GM18909 (cell line): ENCODE data around the gene CPNE1.
A peak's percentile ranks its signal among the peaks of the same experiment; 100 is the strongest.
"Not testable (repeated sequence)": the region's sequence is repeated elsewhere in the genome, so short reads cannot be mapped to it uniquely, and the experiment has no call there.

ENCODE experiments used
- ATAC-seq: cut with Tn5 transposase; IDR thresholded peaks from one replicate; pipeline ENCODE4 v1.9.1; 2021; ENCODE audit warnings: mild to moderate bottlenecking; ENCODE audit not compliant: unreplicated experiment, poor library complexity

The CPNE1 gene

DNA sequence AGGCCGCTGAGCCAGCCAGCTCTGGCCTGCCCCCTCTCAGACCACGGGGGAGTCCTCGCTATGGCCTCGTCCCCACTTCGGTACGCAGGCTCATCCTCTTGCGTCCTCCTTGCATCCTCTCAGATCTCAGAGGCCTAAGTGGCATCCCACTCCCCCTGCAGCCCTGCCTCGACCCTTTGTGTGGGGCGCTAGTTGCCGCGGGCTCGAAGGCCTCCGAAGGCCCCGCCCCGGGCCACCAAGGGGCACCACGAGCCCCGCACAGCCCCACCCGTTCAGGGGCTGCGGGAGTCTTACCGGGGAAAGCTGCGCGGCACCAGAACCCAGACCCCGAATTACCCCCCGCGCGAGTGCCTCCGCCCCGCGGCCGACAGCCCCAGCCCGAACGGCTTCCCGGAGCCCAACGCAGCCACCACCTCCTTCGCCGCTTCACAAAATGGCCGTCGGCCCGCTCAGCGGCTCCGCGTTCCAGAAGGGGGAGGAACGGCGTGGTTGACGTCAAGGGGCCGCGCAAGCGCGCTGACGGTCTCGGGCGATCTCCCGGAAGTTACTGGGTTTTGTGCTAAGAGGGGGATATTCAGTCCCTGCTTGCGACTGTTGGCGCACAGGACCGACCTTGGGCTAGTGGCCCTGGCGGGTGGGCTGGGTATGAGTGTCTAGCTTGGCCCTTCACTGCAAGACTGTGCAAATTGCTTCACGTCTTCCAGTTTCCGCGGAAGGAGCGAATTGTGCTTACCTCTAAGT, at the start of gene CPNE1, which contains the start of gene RBM12:
CPNE1 (minus strand) TSS at position 435 of the 741 bp plus-strand sequence. CDS start 31,977 bp downstream, outside the sequence.
RBM12 (minus strand) TSS at position 435 of the 741 bp plus-strand sequence. CDS start 9,578 bp downstream, outside the sequence.
- peak; percentile 77 for ATAC-seq

DNA sequence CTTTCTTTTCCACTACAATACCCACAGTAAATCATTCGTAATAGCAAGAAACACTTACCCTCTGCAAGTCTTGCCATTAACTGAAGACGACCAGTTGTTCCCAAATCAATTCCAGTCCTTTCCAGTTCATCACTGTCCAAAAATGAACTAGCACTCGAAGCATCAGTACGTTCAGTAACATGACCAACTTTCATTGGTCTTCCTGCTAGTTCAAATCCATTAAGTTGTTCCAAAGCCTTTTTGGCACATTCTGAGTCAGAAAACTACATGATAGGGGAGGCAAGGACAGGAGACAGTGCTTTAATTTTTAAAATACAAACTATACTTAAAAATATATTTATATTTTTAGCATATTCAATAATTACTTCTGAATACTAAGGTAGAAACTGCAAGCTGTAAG, 49.4 kb upstream of the CPNE1 start:
- no peak for ATAC-seq

DNA sequence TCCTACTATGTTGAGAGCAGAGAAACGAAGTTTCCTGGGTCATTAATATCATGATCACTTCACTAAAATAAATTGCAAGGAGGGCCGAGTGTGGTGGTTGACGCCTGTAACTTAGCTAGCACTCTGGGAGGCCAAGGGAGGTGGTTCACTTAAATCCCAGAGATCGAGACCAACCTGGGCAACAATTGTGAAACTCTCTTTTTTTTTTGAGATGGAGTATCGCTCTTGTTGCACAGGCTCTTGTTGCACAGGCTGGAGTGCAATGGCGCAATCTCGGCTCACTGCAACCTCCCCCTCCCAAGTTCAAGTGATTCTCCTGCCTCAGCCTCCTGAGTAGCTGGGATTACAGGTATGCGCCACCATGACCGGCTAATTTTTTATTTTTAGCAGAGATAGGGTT, 48.4 kb upstream of the CPNE1 start:
- ATAC-seq = not testable (repeated sequence)

DNA sequence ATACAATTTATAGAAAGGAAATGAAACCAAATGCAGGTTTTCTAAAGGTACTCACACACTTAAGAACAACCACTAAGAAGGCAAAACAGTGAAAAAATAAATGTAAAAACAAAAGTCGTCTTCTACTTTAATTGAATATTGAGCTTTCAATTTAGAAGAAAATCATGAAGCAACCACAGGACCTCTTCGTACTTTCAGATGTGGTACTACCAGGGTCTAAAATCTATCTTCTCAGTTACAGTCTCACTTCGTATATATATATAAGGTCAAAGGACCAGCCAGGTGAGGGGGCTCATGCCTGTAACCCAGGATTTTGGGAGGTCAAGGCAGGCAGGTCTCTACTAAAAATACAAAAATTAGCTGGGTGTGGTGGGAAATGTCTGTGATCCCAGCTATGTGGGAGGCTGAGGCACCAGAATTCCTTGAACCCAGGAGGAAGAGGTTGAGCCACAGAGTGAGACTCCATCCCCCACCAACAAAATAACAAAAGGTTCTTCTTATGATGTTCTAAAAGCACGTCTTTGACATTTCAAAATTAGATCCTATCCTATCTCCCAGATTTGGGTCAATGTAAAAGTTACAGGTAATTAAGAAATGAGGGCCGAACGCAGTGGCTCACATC, 47.0 kb upstream of the CPNE1 start:
- ATAC-seq = no peak

DNA sequence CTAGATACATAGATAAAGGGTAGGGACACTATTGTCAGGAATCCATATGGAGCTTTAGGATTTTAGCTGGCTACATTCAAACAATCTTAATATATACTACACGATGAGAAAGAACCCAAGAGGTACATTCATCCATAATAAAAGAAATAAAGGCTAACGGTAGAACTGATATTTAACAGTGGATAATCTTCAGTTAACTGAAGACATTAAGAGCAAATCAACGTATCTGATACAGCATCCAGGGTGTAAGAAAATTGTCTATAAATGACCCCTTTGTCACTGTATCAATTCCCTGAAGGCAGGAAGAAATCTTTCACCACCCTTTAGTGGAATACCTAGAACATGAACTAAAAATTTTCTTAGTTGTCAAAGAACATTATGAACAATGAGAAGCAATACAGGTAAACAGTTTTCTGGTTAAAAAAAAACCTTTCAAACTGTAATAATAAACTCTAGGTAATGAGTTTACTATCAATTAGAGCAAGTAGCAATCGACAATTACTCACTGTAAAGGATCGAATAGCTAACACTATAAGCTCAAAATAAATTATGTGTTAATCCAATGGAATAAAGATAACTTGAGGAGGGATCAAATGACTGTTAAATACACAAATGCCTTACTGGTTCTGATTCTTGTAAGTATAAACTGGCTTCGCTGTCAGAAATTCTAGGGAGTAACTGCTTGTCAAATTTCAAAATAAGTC, 46.3 kb upstream of the CPNE1 start:
- ATAC-seq = no peak

DNA sequence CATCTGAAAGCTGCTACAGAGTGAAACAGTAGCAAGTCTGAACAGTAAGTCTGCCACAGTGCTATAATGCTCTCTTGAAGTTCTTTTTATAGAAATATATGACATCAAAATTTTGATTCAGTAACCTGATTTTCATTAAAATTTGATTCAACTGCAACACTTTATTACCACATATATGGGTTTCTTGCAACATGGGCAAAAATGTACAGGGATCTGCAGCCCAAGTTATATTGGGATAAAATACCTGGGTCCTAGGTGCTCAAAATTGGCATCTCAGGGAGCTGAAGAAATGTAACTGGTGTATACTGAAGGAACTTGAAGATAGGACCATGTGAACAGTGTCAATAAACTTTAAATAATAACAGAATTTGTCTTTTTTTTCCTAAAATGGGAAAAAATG, 45.3 kb upstream of the CPNE1 start:
- no peak for ATAC-seq

DNA sequence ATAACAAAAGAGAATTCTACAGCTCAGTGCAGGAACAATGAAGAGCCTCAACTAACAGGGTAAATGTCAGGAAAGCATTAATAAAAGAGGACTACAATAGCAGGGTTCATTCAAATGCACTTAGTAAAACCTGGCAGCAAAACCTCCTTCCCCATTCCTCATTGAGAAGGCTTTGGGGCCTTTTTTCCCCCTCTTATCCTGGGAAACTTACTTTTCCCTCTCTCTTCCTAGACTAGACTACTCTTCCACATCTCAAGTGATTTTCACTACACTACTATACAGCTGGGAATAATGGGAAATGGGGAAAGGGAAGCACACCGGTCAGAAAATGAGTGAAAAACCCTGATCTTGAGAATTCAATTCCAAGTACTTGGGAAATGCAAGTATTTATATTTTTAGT, 44.6 kb upstream of the CPNE1 start:
- no peak for ATAC-seq

DNA sequence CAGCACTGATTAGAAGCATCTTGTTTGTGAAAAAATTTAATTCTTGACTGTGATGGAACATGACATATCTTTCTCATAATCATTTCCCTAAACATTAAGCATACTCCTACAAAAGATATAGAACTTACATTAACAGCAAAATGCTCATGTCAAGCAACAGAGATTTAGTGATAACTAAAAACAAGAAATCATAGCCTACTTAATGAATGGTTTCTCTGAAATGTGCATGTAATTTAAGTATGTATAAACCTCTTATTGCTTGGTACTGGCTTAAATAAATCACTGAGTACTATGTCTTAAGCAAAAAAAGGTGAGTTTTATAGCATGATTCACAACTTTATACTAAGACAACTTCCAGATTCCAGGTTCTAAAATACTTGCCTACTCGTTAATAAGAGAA, 43.8 kb upstream of the CPNE1 start:
- ATAC-seq = no peak

DNA sequence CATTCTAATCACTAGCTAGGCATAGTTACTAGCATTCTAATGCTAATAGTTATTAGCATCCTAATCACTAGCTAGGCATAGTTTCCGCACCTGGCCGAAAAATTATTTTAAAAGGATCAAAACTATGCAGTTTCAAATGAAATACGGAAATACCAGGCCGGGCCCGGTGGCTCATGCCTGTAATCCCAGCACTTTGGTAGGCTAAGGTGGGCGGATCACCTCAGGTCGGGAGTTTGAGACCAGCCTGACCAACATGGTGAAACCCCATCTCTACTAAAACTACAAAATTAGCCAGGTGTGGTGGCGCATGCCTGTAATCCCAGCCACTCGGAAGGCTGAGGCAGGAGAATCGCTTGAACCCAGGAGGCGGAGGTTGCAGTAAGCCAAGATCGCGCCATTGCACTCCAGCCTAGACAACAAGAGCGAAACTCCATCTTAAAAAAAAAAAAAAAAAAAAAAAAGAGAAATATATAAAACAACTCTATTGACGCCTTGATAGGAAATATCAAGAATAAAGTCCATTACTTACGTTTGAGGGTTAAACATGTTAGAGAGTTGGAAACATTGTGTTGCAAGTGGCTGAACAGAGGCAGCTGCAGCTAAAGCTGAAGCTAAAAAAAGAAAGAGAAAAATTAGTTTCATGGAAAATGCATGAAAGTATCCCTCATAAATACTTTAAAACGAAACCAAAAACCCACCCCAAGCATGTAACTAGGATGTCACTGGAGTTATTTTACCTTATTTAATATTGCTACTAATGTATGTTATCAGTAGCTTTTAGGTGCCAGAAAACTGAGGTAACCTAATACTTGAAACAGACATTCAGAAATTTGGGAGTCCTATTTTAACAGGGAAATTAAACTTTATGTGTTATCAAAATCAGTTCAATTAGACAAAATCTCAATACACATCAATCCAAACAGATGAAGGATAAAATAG, 42.2 kb upstream of the CPNE1 start:
- not testable (repeated sequence) for ATAC-seq

DNA sequence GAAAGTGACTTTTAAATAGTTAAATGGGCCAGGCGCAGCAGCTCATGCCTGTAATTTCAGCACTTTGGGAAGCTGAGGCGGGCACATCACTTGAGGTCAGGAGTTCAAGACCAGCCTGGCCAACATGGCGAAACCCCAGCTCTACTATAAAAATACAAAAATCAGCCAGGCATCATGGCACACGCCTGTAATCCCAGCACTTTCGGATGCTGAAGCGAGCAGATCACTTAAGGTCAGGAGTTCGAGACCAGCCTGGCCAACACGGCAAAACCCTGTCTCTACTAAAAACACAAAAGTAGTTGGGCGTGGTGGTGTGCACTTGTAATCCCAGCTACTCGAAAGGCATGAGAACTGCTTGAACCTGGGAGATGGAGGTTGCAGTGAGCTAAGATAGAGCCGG, 41.2 kb upstream of the CPNE1 start:
- not testable (repeated sequence) for ATAC-seq

DNA sequence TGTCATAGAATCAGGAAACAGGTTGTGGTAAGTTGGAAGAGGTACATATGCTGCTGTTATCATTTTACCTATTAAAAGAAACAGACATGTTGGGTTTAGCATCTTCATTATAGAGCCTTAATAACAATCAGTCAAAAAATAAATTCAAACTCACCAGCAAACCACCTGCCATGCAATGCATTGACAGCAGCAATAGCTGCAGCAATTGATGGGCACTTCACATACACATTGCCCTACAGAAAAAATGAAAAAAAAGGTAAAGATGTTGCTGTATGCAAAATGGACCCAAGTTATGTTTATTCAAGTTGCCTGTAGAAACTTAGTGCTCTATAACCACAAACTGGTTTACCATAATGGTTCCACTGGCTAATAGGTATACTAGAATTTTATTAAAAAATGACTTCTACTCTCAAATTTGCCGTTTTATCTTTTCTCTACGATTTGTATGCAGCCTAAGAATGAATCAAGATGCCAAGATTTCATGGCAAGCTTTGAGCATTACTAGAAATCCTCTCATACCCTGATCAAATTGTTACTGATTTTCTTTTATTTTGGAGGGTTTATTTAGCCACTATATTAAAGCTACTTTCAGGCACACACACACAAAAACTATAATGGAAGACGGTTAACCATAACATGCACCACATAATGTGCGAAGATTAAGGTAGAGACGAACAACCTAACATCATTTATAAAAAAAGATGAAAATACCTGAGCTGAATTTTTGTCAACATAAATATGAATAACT, 40.0 kb upstream of the CPNE1 start:
- ATAC-seq = no peak

DNA sequence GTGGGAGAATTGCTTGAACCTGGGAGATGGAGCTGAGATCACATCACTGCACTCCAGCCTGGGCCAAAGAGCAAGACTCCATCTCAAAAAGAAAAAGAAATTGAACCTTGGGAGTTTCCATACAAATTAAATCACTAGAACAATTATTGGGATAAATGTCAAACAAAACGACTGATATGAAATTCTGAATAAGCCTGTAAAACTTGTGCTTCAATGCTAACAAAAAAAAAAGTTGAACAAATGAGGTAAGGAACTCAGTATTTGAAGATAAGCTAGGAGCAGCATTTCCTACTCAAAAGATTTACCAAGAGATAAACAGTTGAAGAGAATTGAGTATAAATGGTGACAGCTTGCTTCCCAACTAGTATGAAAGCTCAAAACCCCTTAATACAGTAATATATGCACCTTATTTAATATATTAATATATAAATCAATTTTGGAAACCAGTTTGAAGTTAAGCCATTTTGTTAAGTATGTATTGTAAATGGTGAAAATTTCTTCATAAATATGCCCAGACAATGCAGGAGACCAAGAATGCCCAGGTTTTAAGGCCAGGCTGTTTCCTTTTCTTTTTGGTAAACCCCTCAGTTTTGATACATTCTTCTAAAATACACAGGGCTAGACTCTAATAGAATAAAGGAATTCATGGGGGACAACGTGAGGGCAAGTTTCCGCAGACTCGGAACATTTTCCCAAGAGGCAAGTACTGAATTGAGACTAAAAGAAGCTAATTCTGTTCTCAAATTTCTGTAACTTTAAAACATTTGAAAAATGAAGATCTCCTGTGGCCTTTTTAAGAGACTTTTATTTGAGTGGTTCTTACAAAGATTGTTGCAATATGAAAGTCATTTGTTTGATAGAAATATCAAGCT, 38.4 kb upstream of the CPNE1 start:
- ATAC-seq = no peak

DNA sequence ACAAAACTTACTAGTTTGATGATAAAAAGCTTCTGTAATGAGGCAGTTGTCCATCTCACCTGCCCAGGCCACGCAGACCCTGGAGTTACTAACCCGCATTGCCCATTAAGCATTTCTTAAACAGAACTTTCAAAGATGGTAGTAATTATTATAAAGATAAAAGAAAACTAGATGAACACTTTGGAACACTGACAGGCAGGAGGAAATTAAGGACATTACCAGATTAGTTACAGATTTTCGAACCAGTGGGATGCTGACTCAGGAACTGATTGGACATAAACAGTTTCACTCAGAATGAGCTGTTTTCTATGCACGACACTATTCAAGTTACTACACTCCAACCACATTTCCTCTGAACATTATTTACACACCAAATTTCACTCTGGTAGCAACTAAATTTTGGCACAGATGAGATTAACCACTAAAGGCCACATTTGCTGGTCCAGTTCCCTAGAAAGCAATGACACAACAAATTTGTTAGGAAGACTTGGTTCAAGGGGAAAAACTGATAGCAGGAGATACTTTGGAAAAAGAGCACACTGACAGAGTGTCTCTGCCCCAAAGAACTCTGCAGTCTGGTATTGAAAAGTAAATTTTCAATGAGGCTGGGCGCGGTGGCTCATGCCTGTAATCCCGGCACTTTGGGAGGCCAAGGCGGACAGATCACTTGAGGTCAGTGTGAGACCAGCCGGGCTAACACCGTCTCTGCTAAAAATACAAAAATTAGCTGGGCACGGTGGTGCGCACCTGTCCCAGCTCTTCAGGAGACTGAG, 37.5 kb upstream of the CPNE1 start:
- no peak for ATAC-seq

DNA sequence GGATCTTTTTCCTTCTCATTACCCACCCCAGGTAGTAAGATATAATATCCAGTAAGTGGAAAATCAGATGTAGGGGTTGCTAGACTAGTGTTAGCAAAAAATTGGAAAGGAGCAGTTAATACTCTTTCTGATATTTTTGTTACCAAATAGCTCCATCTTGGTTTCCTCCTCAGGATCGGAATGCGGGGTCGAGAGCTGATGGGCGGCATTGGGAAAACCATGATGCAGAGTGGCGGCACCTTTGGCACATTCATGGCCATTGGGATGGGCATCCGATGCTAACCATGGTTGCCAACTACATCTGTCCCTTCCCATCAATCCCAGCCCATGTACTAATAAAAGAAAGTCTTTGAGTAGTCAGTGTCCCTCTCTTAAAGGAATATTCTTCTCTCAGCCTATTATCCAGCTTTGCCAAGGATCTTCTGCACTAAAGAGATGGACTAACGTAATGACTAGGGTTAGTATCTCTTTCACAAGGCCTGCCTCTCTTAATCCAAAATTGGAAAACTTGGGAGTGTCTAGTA, 36.0 kb upstream of the CPNE1 start:
- no peak for ATAC-seq

DNA sequence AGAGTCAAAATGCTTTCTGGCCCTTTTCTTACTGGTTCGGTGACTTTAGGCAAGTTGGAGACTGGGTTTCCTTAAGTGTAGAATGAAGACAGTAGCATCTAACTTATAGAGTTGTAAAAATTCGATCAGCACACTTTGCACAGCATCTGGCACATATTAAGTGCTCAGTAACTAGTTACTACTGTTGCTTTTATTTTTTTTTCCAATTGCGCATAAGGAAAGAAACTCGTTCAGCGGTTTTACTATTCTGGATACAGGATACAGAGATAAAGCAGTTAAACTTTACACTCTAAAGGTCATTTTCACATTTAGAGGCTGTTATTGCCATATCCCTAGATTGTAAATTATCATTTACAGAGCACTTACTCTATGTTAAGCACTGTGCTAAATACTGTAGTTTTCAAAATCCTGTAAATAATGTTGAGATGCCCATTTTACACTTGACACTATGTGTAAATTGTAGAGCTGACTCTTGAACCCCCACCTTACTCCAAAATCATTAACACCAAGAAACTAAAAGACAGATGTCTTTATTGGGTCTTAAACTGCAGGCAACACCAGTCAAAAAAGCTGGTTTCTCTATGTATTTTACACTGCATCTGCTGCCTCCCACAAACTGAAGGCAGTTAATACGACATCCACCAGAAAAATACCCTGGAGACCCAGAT, 35.4 kb upstream of the CPNE1 start:
- ATAC-seq = no peak

DNA sequence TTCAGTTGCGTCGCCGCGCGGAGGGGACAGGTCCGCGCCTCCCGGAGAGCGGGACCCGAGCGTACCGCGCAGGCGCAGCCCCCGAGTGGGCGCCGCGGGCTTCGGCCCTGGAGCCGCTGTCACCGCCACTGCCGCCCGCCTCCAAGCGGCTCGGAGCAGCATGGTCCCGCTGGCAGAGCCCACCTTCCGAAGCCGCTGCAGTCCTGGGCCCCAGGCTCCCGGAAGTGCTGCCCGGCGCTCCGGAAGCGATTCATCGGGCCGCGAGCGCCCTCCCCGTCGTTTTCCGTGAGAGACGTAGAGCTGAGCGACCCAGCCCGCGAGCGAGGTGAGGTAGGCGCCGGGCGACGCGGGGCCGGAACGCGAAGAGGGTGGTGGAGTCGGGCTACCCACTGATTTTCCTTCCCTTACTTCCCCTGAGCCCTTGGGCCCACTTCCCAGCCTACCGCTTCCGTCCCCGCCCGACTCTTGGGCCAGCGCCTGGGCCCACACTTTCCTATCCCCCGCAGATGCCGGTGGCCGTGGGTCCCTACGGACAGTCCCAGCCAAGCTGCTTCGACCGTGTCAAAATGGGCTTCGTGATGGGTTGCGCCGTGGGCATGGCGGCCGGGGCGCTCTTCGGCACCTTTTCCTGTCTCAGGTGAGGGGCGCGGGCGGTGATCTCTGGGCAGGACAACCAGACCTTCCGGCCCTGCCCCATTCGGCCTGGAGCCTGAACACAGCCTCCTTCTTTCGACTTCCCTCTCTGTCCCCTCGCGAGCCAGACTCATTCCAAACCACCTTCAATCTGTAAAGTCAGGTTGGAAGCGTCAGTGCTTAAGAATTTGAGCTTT, 34.6 kb upstream of the CPNE1 start, which contains the start of the genes NFS1 and ROMO1:
NFS1 (minus strand) TSS at position 226 of the 830 bp plus-strand sequence; CDS start at position 162, 64 bp downstream.
ROMO1 (plus strand) TSS at position 279 of the 830 bp plus-strand sequence; CDS start at position 507, 228 bp downstream.
- peak; percentile 80 for ATAC-seq
